ENCODE measurements around the gene FBXW7.

Gene FBXW7, protein sequence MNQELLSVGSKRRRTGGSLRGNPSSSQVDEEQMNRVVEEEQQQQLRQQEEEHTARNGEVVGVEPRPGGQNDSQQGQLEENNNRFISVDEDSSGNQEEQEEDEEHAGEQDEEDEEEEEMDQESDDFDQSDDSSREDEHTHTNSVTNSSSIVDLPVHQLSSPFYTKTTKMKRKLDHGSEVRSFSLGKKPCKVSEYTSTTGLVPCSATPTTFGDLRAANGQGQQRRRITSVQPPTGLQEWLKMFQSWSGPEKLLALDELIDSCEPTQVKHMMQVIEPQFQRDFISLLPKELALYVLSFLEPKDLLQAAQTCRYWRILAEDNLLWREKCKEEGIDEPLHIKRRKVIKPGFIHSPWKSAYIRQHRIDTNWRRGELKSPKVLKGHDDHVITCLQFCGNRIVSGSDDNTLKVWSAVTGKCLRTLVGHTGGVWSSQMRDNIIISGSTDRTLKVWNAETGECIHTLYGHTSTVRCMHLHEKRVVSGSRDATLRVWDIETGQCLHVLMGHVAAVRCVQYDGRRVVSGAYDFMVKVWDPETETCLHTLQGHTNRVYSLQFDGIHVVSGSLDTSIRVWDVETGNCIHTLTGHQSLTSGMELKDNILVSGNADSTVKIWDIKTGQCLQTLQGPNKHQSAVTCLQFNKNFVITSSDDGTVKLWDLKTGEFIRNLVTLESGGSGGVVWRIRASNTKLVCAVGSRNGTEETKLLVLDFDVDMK

DNA sequence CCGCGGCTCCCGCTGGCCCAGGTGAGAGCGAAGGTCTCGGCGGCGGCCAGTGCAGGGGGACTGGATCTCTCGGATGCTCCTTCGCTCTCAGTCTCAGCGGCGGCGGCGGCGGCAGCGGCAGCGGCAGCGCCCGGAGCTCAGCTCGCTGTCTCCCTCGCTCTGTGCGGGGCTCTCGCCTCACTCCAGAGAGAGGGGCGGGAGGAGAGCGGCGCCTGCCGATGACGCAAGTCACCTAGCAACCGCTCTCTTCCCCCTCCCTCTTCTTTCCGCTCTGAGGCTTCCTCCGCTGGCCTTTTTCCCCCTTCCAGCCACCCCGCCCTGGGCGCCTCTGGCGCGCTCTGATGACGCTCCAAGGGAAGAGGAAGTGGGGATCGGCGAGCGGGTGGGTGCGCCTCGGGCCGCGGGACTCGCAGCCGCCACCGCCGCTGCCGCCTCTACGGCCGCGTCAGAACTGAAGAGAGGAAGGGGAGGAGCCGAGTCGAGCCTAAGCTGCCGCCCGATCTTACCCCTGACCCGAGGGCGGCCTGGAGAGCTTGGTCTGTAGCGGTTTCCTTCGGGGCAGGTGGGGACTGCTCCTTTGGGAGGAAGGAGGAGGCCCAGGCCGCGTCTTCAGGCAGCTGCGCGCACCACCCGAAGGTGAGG lies at the start of gene FBXW7:
Gene FBXW7, minus strand, starts transcription at position 190 of the 642 bp plus-strand sequence. CDS start 124,289 bp downstream, outside the sequence.
- H3K4me1 Mint-ChIP-seq = peaks cover 64% of the 10 kb centered on the region
- no peaks in the 10 kb centered on the region for H3K9me3 Mint-ChIP-seq
- H3K36me3 Mint-ChIP-seq = peaks cover 10% of the 10 kb centered on the region
- peak within 1 kb of the TSS; percentile 99 for H3K27ac Mint-ChIP-seq
- peak within 1 kb of the TSS; percentile 98 for H3K4me3 Mint-ChIP-seq
- H3K27me3 Mint-ChIP-seq = no peaks in the 10 kb centered on the region

DNA sequence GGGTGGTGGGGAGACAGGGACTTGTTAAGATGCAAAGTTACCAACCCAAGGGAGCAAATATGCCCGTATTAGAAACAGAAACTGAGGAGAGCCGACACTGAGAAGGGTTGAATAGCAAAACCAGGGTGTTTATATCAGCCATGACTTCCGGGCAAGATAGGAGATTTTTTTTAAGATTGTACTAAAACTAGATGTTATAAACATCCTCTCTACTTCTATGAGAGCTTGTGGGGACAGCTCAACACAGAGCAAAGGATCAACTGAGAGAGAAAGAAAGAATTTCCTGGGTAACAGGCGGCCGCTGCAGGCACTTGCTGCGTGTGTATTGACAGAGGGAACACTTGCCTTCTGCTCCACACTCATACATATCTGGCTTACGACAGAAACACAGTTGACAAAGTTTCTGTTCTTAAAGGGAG lies 49.1 kb upstream of the FBXW7 start:
- Mint-ChIP-seq H3K27ac (peak overlapping the region; percentile 84), H3K9me3 (peaks cover 8% of the 10 kb centered on the region), H3K27me3 (no peaks in the 10 kb centered on the region), H3K4me1 (peaks cover 15% of the 10 kb centered on the region), H3K4me3 (peak overlapping the region; percentile 56), H3K36me3 (peaks cover 5% of the 10 kb centered on the region)

DNA sequence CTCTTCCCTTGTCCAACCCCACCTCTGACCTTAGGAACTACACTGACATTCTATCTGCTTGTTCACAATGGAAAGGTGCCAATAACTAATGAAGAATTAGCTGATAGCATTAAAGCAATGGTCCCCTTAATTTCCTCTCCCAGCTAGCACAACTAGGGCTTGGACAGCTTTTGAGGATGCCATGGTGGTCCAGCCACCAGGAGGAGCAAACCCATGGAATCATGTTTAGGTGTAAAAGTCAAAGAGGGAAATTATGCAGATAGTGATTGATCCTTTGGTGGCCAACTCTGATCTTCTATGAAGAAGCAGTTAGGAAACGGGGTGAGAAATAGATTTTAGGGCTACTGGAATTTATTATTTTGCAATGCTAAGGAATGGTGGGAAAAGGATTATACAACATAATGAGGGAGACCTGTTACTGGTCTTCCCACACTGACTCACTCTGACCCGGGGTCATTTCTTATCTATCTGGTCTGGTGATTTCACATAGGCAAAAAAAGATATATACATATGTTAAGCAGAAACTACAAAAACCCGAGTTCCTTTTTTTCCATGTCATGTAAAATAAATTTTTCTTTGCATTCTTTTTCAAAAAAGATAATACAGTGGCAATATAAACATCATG lies 45.8 kb upstream of the FBXW7 start:
- Mint-ChIP-seq H3K4me3 (no peak overlapping the region), H3K9me3 (peaks cover 4% of the 10 kb centered on the region), H3K27me3 (no peaks in the 10 kb centered on the region), H3K36me3 (peaks cover 2% of the 10 kb centered on the region), H3K4me1 (peaks cover 15% of the 10 kb centered on the region), H3K27ac (no peak overlapping the region)

DNA sequence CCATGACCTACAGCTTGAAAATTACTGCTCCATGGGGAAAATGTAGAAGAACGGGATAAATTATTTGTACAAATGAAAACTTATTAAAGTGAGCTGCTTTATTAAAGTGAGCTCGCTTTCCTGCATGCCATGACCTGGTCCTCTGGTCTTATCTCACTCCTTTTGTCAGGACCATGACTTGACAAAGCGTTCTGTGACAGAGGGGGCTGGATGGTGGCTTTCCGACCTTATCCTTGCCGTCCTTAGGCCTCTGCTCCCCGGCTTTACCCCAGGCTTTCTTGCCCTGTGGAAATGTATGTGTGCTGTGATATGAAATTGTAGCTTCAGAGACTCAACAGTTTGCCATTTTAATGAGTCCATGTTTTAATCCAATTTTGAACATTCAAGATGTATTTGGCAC lies 44.0 kb upstream of the FBXW7 start:
- Mint-ChIP-seq H3K27me3 (no peaks in the 10 kb centered on the region), H3K27ac (no peak overlapping the region), H3K4me3 (no peak overlapping the region)

DNA sequence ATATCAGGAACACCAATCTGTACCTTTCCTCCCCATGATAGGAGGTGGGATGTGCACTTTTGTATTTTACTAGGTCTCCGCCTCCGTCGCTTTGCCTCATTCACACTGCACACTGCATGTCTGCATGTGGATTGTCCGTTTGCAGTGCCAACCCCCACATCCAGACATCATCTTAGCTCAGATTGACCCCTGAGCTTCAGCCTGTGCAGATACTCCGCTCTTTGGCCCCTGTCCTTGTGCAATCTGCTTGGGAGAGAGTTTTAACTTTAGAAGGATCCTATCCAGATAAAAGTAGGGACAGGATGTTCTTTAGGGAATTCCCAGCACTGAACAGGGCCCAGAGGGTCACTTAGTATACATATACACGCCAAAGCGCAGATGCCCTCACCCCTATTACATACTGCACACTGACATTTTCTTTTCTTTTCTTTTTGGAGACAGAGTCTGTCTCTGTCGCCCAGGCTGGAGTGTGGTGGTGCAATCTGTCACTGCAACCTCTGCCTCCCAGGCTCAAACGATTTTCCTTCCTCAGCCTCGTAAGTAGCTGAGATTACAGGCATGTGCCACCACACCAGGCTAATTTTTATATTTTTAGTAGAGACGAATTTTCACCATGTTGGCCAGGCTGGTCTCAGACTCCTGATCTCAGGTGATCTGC lies 43.3 kb upstream of the FBXW7 start:
- no peaks in the 10 kb centered on the region for H3K9me3 Mint-ChIP-seq
- H3K4me3 Mint-ChIP-seq = no peak overlapping the region
- no peaks in the 10 kb centered on the region for H3K27me3 Mint-ChIP-seq
- H3K4me1 Mint-ChIP-seq = no peaks in the 10 kb centered on the region
- no peaks in the 10 kb centered on the region for H3K36me3 Mint-ChIP-seq
- no peak overlapping the region for H3K27ac Mint-ChIP-seq

More for the DNA sequence above, 44.0 kb upstream of the FBXW7 start:
- H3K9me3 Mint-ChIP-seq = no peaks in the 10 kb centered on the region
- H3K4me1 Mint-ChIP-seq = peaks cover 2% of the 10 kb centered on the region
- H3K36me3 Mint-ChIP-seq = no peaks in the 10 kb centered on the region

DNA sequence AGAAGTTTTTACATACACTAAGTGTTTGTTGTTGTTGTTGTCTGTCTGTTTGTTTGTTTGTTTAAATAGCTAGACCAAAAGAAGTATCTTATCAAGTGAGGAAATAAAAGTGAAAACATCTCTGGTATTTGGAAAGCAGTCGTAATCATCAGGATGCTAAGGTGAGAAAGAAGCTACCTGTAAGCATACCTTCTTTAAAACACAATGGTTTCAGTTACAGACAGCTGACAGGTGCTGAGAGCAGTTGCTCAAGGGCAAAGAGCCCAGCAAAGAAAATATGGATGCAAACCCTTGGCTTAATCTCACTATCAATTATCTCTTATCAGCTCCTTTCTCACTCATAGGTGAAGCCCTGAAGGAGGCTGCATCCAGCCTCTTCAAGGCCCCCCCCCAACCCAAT lies 42.8 kb upstream of the FBXW7 start:
- H3K4me3 Mint-ChIP-seq = no peak overlapping the region
- no peaks in the 10 kb centered on the region for H3K36me3 Mint-ChIP-seq

DNA sequence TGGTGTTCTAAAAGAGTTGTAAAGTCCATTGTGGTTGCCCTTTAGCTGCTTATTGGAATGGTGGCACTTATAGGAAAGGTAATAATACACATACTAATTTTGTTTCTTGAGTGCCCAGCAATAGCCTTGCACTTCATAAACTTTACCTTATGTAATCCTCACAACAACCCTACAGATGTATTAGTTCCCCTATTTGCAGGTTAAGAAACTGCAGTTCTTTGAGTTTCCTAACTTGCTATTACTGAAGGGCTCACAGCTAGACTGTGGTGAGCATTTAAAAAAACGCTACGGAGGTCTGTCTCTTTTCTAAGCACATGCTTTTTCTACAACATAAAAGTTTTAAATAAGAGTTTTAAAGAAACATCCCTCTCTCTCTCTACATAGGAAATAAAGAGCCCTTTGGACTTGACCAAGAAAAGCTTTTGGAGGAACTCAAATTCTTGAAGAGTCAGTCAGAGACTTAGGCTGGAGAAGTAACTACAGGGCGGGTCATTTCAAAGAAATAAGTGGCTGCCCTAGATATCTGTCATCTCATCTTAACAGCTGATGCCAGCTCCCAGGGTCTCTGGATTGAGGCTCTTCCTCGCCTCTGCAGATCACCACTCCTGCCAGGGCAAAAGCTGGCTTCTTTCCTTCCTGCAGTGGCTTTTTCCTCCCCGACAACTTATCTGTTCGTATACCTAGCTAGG lies 42.0 kb upstream of the FBXW7 start:
- Mint-ChIP-seq H3K4me3 (no peak overlapping the region), H3K36me3 (no peaks in the 10 kb centered on the region), H3K4me1 (no peaks in the 10 kb centered on the region), H3K9me3 (no peaks in the 10 kb centered on the region), H3K27me3 (no peaks in the 10 kb centered on the region), H3K27ac (no peak overlapping the region)

More for the DNA sequence above, 42.8 kb upstream of the FBXW7 start:
- no peaks in the 10 kb centered on the region for H3K9me3 Mint-ChIP-seq
- H3K27ac Mint-ChIP-seq = no peak overlapping the region
- H3K27me3 Mint-ChIP-seq = no peaks in the 10 kb centered on the region
- H3K4me1 Mint-ChIP-seq = no peaks in the 10 kb centered on the region

DNA sequence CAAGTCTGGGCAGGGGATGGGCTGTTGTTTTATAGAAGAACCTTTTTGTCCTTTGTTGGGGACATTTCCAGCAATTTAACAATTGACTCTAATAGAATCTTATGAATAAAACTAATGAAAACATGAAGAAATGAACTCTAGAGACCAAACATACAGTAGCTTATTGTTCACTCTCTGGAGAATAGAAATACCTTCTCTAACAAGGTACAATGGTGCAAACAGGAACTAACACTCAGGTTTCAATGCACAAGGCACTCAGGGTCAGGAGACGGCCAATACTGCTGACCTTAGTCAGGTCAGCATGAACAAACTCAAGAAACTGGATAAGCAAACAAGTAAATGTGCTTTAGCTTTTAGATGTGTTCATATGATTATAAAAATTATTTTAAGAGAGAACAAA lies 39.6 kb upstream of the FBXW7 start:
- no peak overlapping the region for H3K27ac Mint-ChIP-seq
- no peaks in the 10 kb centered on the region for H3K4me1 Mint-ChIP-seq
- H3K27me3 Mint-ChIP-seq = no peaks in the 10 kb centered on the region
- H3K9me3 Mint-ChIP-seq = no peaks in the 10 kb centered on the region
- H3K36me3 Mint-ChIP-seq = no peaks in the 10 kb centered on the region
- H3K4me3 Mint-ChIP-seq = no peak overlapping the region

DNA sequence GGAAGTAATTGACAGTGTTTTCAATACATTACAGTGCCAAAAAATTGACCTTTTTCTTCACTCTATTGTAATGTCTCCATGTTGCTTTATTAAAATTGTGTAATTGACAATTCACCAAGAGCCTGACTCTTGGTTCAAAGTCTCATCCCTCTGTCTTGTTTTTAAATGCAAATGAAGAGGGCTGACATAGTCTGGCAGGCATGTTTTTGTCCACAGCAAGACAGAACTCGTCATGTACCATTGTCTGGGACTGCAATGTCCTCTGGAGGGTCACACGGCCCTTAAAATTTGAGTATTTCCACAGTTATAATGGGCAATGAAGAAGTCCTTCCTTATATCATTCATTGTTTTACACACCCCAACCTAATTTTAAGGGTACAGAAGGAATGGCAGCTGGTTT lies 38.0 kb upstream of the FBXW7 start:
- Mint-ChIP-seq H3K4me1 (no peaks in the 10 kb centered on the region), H3K27ac (no peak overlapping the region), H3K9me3 (no peaks in the 10 kb centered on the region), H3K4me3 (no peak overlapping the region), H3K27me3 (no peaks in the 10 kb centered on the region), H3K36me3 (no peaks in the 10 kb centered on the region)

DNA sequence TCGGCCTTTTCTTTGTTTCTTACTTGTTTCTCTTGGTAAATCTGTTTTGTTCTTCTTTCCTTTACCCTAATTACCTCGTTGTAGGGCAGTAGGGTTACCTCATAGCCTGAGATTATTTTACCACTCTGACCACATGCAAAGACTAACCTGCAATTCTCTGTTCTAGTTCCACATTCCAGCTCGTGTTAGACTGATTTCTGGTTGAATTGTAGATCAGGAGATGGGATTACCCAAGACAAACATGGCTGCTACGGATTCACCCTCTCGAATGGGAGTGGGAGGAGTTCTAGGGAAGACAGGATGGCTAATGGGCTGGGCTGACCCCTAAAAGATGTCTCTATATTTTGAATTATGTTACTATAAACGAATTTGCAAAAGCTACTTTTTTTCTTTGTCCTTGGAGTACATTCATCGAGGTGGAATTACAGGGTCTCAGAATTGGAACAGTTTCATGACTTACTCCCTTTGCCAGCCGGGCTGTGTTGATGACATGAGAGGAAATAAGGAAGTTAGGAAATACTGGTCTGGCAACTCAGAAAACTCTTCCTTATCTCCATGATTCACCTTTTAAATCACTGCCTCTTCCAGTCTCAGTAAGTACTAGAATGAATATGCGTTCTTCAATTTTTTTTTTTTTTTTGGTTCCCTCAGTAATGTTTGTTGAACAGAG lies 36.7 kb upstream of the FBXW7 start:
- no peak overlapping the region for H3K4me3 Mint-ChIP-seq
- no peaks in the 10 kb centered on the region for H3K27me3 Mint-ChIP-seq
- H3K4me1 Mint-ChIP-seq = no peaks in the 10 kb centered on the region
- H3K9me3 Mint-ChIP-seq = no peaks in the 10 kb centered on the region
- H3K36me3 Mint-ChIP-seq = no peaks in the 10 kb centered on the region
- H3K27ac Mint-ChIP-seq = no peak overlapping the region

DNA sequence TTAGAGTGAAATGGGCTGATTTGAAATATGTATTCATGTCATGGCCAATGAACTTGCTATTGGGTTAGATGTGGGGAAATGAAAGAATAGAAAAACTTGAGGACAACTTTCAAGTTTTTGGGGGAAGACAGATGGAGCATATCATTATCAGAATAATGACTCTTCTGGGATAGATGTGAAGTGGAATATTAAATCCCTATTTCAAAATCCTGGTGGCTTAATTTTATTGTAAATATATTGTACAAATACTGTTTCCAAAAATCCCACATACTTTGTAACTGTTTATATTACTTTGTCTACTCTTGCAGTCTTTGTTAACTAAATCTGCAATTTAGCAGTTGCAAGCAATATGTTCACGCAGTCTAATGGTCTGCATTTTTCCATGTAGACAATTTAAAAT lies 35.9 kb upstream of the FBXW7 start:
- H3K27me3 Mint-ChIP-seq = no peaks in the 10 kb centered on the region
- H3K4me1 Mint-ChIP-seq = no peaks in the 10 kb centered on the region
- H3K9me3 Mint-ChIP-seq = no peaks in the 10 kb centered on the region
- H3K4me3 Mint-ChIP-seq = no peak overlapping the region
- no peak overlapping the region for H3K27ac Mint-ChIP-seq
- H3K36me3 Mint-ChIP-seq = no peaks in the 10 kb centered on the region

DNA sequence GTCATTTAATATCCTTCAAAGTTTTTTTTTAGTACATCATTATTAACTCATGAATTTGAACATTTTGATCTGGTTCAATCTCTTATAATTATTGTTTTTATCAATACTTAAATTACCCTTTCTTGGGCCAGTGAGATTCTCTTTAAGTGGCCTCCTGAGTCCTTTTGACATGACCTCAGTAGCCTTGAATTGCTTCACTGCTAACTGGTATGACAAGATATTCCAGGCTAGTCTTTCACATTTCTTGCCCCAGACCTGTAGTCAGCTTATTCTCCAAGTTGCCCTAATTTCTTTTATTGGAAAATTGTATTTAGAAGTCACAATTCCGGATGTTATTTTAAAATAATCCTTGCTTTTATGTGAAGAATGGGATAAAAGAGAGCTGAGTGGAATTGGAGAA lies 35.4 kb upstream of the FBXW7 start:
- Mint-ChIP-seq H3K4me3 (no peak overlapping the region), H3K27me3 (no peaks in the 10 kb centered on the region), H3K9me3 (no peaks in the 10 kb centered on the region), H3K4me1 (no peaks in the 10 kb centered on the region), H3K36me3 (no peaks in the 10 kb centered on the region), H3K27ac (no peak overlapping the region)

DNA sequence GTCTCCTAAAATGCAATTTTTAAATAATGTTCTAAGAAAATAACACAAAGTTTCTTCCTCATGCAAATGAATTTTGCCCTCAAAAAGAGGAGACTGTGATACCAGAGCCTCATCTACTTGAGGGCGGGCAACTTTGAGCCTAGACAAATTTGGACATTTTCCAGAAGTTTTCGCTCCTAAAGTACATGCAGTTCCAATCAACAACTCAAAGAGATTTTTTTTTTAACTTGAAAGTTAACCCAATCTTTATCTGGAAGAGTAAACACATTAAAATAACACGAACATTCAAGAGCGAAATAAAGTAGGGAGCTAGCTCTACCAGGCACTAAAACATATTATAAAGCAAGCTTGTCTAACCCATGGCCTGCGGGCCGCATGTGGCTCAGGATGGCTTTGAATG lies 29.4 kb upstream of the FBXW7 start:
- H3K36me3 Mint-ChIP-seq = no peaks in the 10 kb centered on the region

DNA sequence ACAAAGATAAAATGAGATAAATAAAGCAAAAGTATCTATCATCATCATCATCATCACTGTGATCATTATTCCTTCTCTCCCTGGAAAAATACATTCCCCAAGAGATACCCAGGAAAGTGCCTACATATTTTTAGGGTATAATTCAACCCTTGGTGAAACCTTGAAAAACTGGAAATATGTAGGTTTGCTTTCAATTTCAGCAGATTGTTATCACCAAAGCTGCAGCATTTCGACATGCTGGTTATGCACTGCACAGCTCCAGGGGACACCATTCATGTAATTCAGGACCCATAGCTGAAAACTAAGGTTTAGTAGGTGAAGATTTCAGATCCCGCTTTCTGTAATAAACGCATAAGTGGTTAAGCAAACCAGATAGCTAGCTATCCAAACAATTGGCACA lies 28.4 kb upstream of the FBXW7 start:
- Mint-ChIP-seq H3K36me3 (no peaks in the 10 kb centered on the region), H3K4me1 (peaks cover 3% of the 10 kb centered on the region), H3K27ac (no peak overlapping the region), H3K4me3 (no peak overlapping the region), H3K27me3 (no peaks in the 10 kb centered on the region), H3K9me3 (no peaks in the 10 kb centered on the region)

More for the DNA sequence above, 29.4 kb upstream of the FBXW7 start:
- no peak overlapping the region for H3K27ac Mint-ChIP-seq
- no peaks in the 10 kb centered on the region for H3K27me3 Mint-ChIP-seq
- H3K9me3 Mint-ChIP-seq = no peaks in the 10 kb centered on the region
- no peak overlapping the region for H3K4me3 Mint-ChIP-seq
- H3K4me1 Mint-ChIP-seq = peaks cover 3% of the 10 kb centered on the region

All from activated naive CD4-positive, alpha-beta T cell treated with anti-CD3 and anti-CD28 coated beads, Interleukin-2, amount 50 U/mL, for 24 hours (primary cell).